NB4 (cell line): Measurements from ENCODE around the gene BCL2.

Experiments used
- DNase-seq: peaks from one replicate; pipeline ENCODE4 v3.0.0; 2010; ENCODE audit warnings: low read depth
- H3K4me3 ChIP-seq: one replicate; pipeline ENCODE4 v1.5.1; 2011; ENCODE audit warnings: mild to moderate bottlenecking, low read depth, low read length, moderate library complexity
- CTCF ChIP-seq: IDR thresholded peaks from one replicate; pipeline ENCODE4 v1.5.1; 2012; ENCODE audit warnings: low read depth, low read length
- MAX ChIP-seq: IDR thresholded peaks from 2 replicates; pipeline ENCODE4 v1.6.1; 2011; ENCODE audit warnings: low read depth, low read length
- MYC ChIP-seq: IDR thresholded peaks from 2 replicates; pipeline ENCODE4 v1.6.1; 2011; ENCODE audit warnings: low read depth, low read length
- POLR2A ChIP-seq: IDR thresholded peaks from 2 replicates; pipeline ENCODE4 v1.6.1; 2011; ENCODE audit warnings: mild to moderate bottlenecking; ENCODE audit not compliant: insufficient read length; ENCODE audit errors: extremely low read depth

Gene BCL2

GRCh38 chr18:63293935-63294334, 25.6 kb downstream of the BCL2 start:
- H3K4me3 ChIP-seq, result no peak overlapping the region
- DNase-seq, result no peak
- no peak for TF ChIP-seq CTCF
- no peak for TF ChIP-seq MAX

- H3K4me3 ChIP-seq, result no peak overlapping the region
- TF ChIP-seq MAX, result no peak
- TF ChIP-seq MYC, result no peak
- TF ChIP-seq CTCF, result no peak
- TF ChIP-seq POLR2A, result no peak
- peak; percentile 37 for DNase-seq
These were observed 26.5 kb downstream of the BCL2 start for GRCh38 chr18:63292831-63293683.

- no peak for DNase-seq
- H3K4me3 ChIP-seq, result no peak overlapping the region
- no peak for TF ChIP-seq CTCF
- no peak for TF ChIP-seq MYC
- TF ChIP-seq MAX, result no peak
- TF ChIP-seq POLR2A, result no peak
These were observed 28.3 kb downstream of the BCL2 start for GRCh38 chr18:63291278-63291677.

- H3K4me3 ChIP-seq, result no peak overlapping the region
- no peak for TF ChIP-seq MAX
- TF ChIP-seq MYC, result no peak
- TF ChIP-seq CTCF, result no peak
- no peak for TF ChIP-seq POLR2A
- DNase-seq, result no peak
These were observed 28.8 kb downstream of the BCL2 start for GRCh38 chr18:63290821-63291200.

GRCh38 chr18:63290166-63290820, 29.3 kb downstream of the BCL2 start:
- no peak for DNase-seq
- no peak overlapping the region for H3K4me3 ChIP-seq
- TF ChIP-seq MYC (no peak), POLR2A (no peak), MAX (no peak), CTCF (no peak)
